GM23338 (cell line): ENCODE results near the gene METTL21C. TPM values are rescaled to one million over a fixed set of nuclear protein-coding genes. Genes with fewer than 3 reads are reported as not detected.
A peak's percentile ranks its signal among the peaks of the same experiment; 100 is the strongest.

Source experiments
- ATAC-seq: fragments of 200-7000 bp; cut with Tn5 transposase; 3 replicates; pipeline ENCODE4 v1.9.1; 2020
- DNase-seq: peaks from one replicate; pipeline ENCODE4 v3.0.0-alpha.2; 2015; ENCODE audit warnings: low spot score
- H2AFZ ChIP-seq: fragments of 200-600 bp; sonication (generic); 2 replicates; pipeline ENCODE4 v1.8.0; 2016; ENCODE audit warnings: antibody characterized with exemption, mild to moderate bottlenecking, moderate library complexity
- H3F3A ChIP-seq: fragments of 200-600 bp; sonication (generic); replicated peaks from 2 replicates; pipeline ENCODE4 v1.8.0; 2017; ENCODE audit warnings: antibody characterized with exemption, mixed run types, low read depth
- H3K27ac ChIP-seq: fragments of 200-600 bp; sonication (generic); 2 replicates; pipeline ENCODE4 v1.6.1; 2016; ENCODE audit warnings: low read depth
- H3K27me3 ChIP-seq: fragments of 200-600 bp; sonication (generic); 2 replicates; pipeline ENCODE4 v1.8.0; 2016; ENCODE audit warnings: mild to moderate bottlenecking, mixed run types, moderate library complexity; ENCODE audit not compliant: insufficient read depth
- H3K36me3 ChIP-seq: fragments of 200-600 bp; sonication (generic); 2 replicates; pipeline ENCODE4 v1.8.0; 2016; ENCODE audit warnings: mild to moderate bottlenecking; ENCODE audit not compliant: insufficient read depth
- H3K4me1 ChIP-seq: fragments of 200-600 bp; sonication (generic); 2 replicates; pipeline ENCODE4 v1.8.0; 2016; ENCODE audit warnings: mild to moderate bottlenecking, moderate library complexity; ENCODE audit not compliant: insufficient read depth
- H3K4me2 ChIP-seq: fragments of 200-600 bp; sonication (generic); 2 replicates; pipeline ENCODE4 v1.7.1; 2017; ENCODE audit warnings: mixed run types
- H3K4me3 ChIP-seq: fragments of 200-600 bp; sonication (generic); 2 replicates; pipeline ENCODE4 v1.6.1; 2016; ENCODE audit warnings: mixed run types
- H3K79me2 ChIP-seq: fragments of 200-600 bp; sonication (generic); replicated peaks from 2 replicates; pipeline ENCODE4 v1.8.0; 2017; ENCODE audit warnings: mild to moderate bottlenecking; ENCODE audit not compliant: insufficient read depth
- H3K9me2 ChIP-seq: fragments of 200-600 bp; sonication (generic); 2 replicates; pipeline ENCODE4 v1.8.0; 2017; ENCODE audit not compliant: insufficient read depth
- H4K20me1 ChIP-seq: fragments of 200-600 bp; sonication (generic); replicated peaks from 2 replicates; pipeline ENCODE4 v1.8.0; 2017; ENCODE audit warnings: mild to moderate bottlenecking; ENCODE audit not compliant: insufficient read depth
- H3K27ac Mint-ChIP-seq: 2 replicates; pipeline ENCODE4 v1.8.0; 2020; ENCODE audit warnings: inconsistent platforms, mild to moderate bottlenecking, moderate library complexity, mixed read lengths
- H3K27me3 Mint-ChIP-seq: 3 replicates; pipeline ENCODE4 v1.8.0; 2022; ENCODE audit warnings: low read depth, mild to moderate bottlenecking, moderate library complexity, mixed read lengths, inconsistent platforms; ENCODE audit not compliant: insufficient read depth, poor library complexity
- H3K36me3 Mint-ChIP-seq: 3 replicates; pipeline ENCODE4 v1.8.0; 2021; ENCODE audit warnings: low read depth, mild to moderate bottlenecking, inconsistent platforms, moderate library complexity, mixed read lengths
- H3K4me1 Mint-ChIP-seq: 3 replicates; pipeline ENCODE4 v1.8.0; 2020; ENCODE audit warnings: mild to moderate bottlenecking, inconsistent platforms, mixed read lengths
- H3K4me3 Mint-ChIP-seq: 3 replicates; pipeline ENCODE4 v1.8.0; 2021; ENCODE audit warnings: moderate library complexity, mild to moderate bottlenecking, inconsistent platforms, mixed read lengths
- H3K9me3 Mint-ChIP-seq: 3 replicates; pipeline ENCODE4 v1.8.0; 2020; ENCODE audit warnings: moderate library complexity, mild to moderate bottlenecking, inconsistent platforms, mixed read lengths
- EZH2 ChIP-seq: fragments of 200-600 bp; sonication (generic); IDR thresholded peaks from one replicate; pipeline ENCODE4 v1.8.0; 2017; ENCODE audit warnings: antibody characterized with exemption, mild to moderate bottlenecking, low read depth; ENCODE audit not compliant: unreplicated experiment
- EZH2phosphoT487 ChIP-seq: fragments of 200-600 bp; sonication (generic); IDR thresholded peaks from one replicate; pipeline ENCODE4 v1.8.1; 2018; ENCODE audit warnings: antibody characterized with exemption; ENCODE audit not compliant: unreplicated experiment
- NANOG ChIP-seq: IDR thresholded peaks from 2 replicates; pipeline ENCODE4 v1.6.1; 2016; ENCODE audit warnings: antibody characterized with exemption, borderline replicate concordance
- POLR2AphosphoS5 ChIP-seq: IDR thresholded peaks from 2 replicates; pipeline ENCODE4 v1.6.1; 2016; ENCODE audit warnings: antibody characterized with exemption, low read depth
- ZNF331 ChIP-seq: fragments of 250-450 bp; sonication (Bioruptor Pico); IDR thresholded peaks from 2 replicates; pipeline ENCODE4 v1.5.0; 2020; ENCODE audit warnings: low read depth, mild to moderate bottlenecking, moderate library complexity
- polyA plus RNA-seq: library from polyadenylated mRNA; unstranded; fragments of >200 nt; fragmentation: Nextera tagmentation; extraction: Ambion mirVana; gene quantifications from 2 replicates; pipeline ENCODE4 v1.2.1, GENCODE V29; 2016
- total RNA-seq: library from RNA; depleted of rRNA; stranded (reverse); fragments of >200 nt; shearing (Covaris generic); gene quantifications from 2 replicates; pipeline ENCODE4 v1.2.3, GENCODE V29; 2014
- TF ChIP-seq, protein P1 (sequence below): IDR thresholded peaks from 2 replicates; pipeline ENCODE4 v1.6.1; 2016; ENCODE audit warnings: antibody characterized with exemption
- TF ChIP-seq, protein P2 (sequence below): IDR thresholded peaks from one replicate; pipeline ENCODE4 v1.6.1; 2018; ENCODE audit warnings: antibody characterized with exemption; ENCODE audit not compliant: unreplicated experiment

METTL21C gene
- total and polyA plus RNA-seq, 2 experiments from 2014 or later: not detected

DNA sequence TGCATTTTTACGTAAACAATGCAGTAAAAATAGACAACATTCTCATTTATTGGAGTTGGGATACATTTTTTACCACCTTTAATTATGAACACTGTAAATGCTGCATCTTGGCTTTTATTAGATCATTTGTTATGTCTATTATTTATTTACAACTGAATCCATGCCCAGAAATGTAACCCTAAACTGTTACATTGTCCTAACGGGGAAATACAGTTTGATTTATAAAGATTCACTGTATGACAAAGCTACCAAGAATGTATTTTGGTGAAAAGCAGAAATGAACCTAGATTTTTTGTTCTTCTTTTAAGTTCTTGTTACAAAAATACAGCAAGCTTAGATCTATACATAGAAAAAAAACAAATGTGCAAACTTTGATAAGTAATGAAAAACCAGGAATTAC, 1.1 kb downstream of the METTL21C start:
- Mint-ChIP-seq H3K27me3 (peaks cover 3% of the 10 kb centered on the region), H3K4me3 (no peak overlapping the region), H3K27ac (no peak overlapping the region), H3K9me3 (peaks cover 4% of the 10 kb centered on the region; the same call in 1 of the 3 replicates), H3K4me1 (peaks cover 22% of the 10 kb centered on the region), H3K36me3 (no peaks in the 10 kb centered on the region)
- Histone ChIP-seq H3K4me2 (no peak overlapping the region), H2AFZ (no peak overlapping the region), H3K27me3 (no peaks in the 10 kb centered on the region), H3K9me2 (no peaks in the 10 kb centered on the region), H3K4me1 (peaks cover 13% of the 10 kb centered on the region), H3K27ac (no peak overlapping the region), H3F3A (no peaks in the 10 kb centered on the region), H4K20me1 (no peaks in the 10 kb centered on the region), H3K4me3 (no peak overlapping the region), H3K79me2 (no peaks in the 10 kb centered on the region), H3K36me3 (no peaks in the 10 kb centered on the region)
- ATAC-seq: no peak
- no peak for DNase-seq
- TF ChIP-seq EZH2phosphoT487 (no peak), EZH2 (no peak), POLR2AphosphoS5 (no peak)
- TF ChIP-seq, protein P1, sequence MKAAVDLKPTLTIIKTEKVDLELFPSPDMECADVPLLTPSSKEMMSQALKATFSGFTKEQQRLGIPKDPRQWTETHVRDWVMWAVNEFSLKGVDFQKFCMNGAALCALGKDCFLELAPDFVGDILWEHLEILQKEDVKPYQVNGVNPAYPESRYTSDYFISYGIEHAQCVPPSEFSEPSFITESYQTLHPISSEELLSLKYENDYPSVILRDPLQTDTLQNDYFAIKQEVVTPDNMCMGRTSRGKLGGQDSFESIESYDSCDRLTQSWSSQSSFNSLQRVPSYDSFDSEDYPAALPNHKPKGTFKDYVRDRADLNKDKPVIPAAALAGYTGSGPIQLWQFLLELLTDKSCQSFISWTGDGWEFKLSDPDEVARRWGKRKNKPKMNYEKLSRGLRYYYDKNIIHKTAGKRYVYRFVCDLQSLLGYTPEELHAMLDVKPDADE: no peak
- TF ChIP-seq, protein P2, sequence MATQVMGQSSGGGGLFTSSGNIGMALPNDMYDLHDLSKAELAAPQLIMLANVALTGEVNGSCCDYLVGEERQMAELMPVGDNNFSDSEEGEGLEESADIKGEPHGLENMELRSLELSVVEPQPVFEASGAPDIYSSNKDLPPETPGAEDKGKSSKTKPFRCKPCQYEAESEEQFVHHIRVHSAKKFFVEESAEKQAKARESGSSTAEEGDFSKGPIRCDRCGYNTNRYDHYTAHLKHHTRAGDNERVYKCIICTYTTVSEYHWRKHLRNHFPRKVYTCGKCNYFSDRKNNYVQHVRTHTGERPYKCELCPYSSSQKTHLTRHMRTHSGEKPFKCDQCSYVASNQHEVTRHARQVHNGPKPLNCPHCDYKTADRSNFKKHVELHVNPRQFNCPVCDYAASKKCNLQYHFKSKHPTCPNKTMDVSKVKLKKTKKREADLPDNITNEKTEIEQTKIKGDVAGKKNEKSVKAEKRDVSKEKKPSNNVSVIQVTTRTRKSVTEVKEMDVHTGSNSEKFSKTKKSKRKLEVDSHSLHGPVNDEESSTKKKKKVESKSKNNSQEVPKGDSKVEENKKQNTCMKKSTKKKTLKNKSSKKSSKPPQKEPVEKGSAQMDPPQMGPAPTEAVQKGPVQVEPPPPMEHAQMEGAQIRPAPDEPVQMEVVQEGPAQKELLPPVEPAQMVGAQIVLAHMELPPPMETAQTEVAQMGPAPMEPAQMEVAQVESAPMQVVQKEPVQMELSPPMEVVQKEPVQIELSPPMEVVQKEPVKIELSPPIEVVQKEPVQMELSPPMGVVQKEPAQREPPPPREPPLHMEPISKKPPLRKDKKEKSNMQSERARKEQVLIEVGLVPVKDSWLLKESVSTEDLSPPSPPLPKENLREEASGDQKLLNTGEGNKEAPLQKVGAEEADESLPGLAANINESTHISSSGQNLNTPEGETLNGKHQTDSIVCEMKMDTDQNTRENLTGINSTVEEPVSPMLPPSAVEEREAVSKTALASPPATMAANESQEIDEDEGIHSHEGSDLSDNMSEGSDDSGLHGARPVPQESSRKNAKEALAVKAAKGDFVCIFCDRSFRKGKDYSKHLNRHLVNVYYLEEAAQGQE: no peak

DNA sequence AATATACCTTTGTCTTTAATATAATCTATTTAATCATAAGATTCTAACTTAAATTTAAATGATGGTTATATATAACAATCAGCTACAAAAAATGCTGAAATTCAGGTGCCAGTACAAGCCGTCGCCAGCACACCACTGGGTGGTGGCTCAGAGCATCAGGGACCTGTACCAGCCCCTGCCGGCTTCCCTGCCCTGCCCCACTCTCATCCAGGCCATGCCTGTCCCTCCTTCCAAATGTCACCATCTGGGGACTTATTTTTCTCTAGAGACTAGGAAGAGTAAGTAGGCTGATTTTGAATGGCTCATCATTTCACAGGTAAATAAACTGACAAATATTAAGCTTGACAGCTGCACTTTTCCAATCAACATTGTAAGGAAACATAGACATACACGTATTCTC, 1.6 kb downstream of the METTL21C start:
- ATAC-seq: 0 out of 3 replicates have a peak, but pooled peaks have one; percentile 12
- no peaks in the 10 kb centered on the region for H3K9me2 ChIP-seq

More for the DNA sequence above, 1.6 kb downstream of the METTL21C start:
- DNase-seq: no peak
- Mint-ChIP-seq H3K4me3 (no peak overlapping the region), H3K27ac (no peak overlapping the region), H3K9me3 (peaks cover under 1% of the 10 kb centered on the region; the same call in 1 of the 3 replicates), H3K4me1 (peaks cover 27% of the 10 kb centered on the region), H3K27me3 (peaks cover 3% of the 10 kb centered on the region), H3K36me3 (no peaks in the 10 kb centered on the region)
- Histone ChIP-seq H3F3A (no peaks in the 10 kb centered on the region), H2AFZ (no peak overlapping the region), H3K36me3 (no peaks in the 10 kb centered on the region), H3K4me1 (peaks cover 16% of the 10 kb centered on the region), H3K4me3 (no peak overlapping the region), H3K4me2 (no peak overlapping the region), H3K79me2 (no peaks in the 10 kb centered on the region), H3K27ac (no peak overlapping the region), H3K27me3 (no peaks in the 10 kb centered on the region), H4K20me1 (no peaks in the 10 kb centered on the region)
- TF ChIP-seq EZH2 (no peak), NANOG (no peak), ZNF331 (no peak)
